ENCODE results near the gene DYNC1I1. TPM values are rescaled to one million over a fixed set of nuclear protein-coding genes. Genes with fewer than 3 reads are reported as not detected.

Gene DYNC1I1
- total and polyA plus RNA-seq, 3 experiments from 2014 or later, result not detected

DNA sequence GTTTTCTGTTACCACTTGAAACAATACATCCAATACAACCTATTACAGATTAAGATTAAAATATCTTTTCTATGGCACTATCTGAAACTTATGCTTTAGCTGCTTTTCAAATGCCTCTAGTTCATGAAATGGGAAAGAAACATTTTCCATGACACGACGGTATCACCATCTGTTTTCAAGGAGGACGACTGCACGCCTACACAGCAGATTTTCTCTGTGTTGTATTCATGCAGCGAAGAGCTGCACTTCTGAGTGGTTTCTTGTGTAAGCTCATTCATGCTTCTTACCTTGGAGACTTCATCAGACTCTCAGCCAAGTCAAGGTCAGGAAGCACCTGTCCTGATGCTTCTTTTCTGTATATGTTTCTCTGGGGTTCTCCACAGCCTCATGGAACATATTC, 179.2 kb downstream of the DYNC1I1 start:
- no peak overlapping the region for H3K27ac ChIP-seq (ENCODE audit: low read depth, low read length)
- H3K9me3 ChIP-seq (ENCODE audit: low read length), result no peaks in the 10 kb centered on the region
- H3K4me1 ChIP-seq (ENCODE audit: insufficient read depth, low read length), result no peaks in the 10 kb centered on the region
- Mint-ChIP-seq H3K9me3 (peaks cover 0 to 3% (median 0%) of the 10 kb centered on the region in 5 donors), H3K4me3 (no peak overlapping the region), H3K27me3 (peaks cover 6 to 8% of the 10 kb centered on the region in 2 donors), H3K27ac (no peak overlapping the region), H3K36me3 (no peaks in the 10 kb centered on the region), H3K4me1 (no peaks in the 10 kb centered on the region)
- no peaks in the 10 kb centered on the region for H3K36me3 ChIP-seq (ENCODE audit: insufficient read depth, low read length)
- ChIA-PET CTCF (no interaction called here), POLR2A (no interaction called here)
- no peaks in the 10 kb centered on the region for H3K27me3 ChIP-seq (ENCODE audit: insufficient read depth, low read length, poor library complexity, severe bottlenecking)
- H3K4me3 ChIP-seq (ENCODE audit: low read length), result no peak overlapping the region
- DNase-seq, result no peak

DNA sequence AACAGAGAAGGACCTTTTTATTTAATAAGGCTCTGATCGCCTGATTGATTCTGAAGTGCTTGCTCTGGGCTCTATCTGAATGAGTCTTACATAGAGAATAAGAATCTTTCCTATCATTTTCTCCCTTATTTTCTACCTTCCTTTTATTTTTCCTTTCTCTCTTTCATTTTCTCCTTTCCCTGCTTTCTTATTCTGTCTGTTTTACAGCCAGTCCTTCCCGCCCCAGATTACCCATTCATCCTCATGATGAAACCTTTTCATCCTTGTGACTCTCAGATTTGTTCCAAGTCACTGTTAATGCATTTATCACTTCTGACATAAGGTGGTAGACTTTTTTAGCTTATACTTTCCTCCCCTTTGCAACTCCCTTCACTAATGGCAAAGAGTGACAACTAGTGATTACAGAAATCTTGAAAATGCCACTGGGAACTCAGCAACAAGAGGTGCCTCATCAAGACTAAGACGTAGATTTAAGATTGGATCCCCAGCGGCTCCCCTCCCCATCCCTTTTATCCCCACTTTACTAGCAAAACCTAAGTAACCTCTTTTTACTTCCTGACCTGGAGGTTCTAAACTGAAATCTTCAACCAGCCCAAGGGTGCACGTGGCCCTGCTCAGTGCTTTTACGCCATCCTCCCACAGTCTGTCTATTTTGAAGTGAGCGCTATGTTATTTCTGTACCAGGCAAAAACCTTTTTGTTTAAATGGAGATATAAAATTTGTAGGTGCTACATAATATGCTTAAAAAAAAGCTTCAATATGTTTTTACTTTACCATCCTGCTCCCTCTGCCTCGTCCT, 179.8 kb downstream of the DYNC1I1 start:
- CTCF ChIA-PET, result no interaction called here

DNA sequence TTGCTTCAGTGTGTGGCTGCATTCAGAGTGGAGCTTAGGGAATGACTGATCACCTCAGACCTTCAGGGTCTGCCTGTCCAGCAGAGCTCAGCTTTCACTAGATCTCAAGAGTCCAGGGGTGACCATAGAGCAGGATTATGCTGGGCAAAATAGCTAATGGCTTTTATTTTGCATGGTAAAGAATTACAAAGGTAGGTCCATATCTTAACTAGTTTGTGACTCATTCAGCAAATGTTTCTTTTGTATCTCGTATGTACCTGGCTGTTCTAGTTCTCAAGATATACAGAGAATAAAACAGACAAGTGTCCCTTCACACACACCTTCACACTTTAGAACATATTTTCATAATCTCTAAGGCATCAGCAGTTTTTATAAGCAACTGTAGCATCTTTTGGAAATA, 180.5 kb downstream of the DYNC1I1 start:
- Histone ChIP-seq H3K36me3 (ENCODE audit: insufficient read depth, low read length) (no peaks in the 10 kb centered on the region), H3K27ac (ENCODE audit: low read depth, low read length) (no peak overlapping the region), H3K4me1 (ENCODE audit: insufficient read depth, low read length) (no peaks in the 10 kb centered on the region), H3K27me3 (ENCODE audit: insufficient read depth, low read length, poor library complexity, severe bottlenecking) (no peaks in the 10 kb centered on the region), H3K9me3 (ENCODE audit: low read length) (no peaks in the 10 kb centered on the region), H3K4me3 (ENCODE audit: low read length) (no peak overlapping the region)
- Mint-ChIP-seq H3K27ac (no peak overlapping the region), H3K36me3 (no peaks in the 10 kb centered on the region), H3K4me3 (no peak overlapping the region), H3K4me1 (no peaks in the 10 kb centered on the region), H3K27me3 (peaks cover 6 to 8% of the 10 kb centered on the region in 2 donors), H3K9me3 (peaks cover 0 to 3% (median 0%) of the 10 kb centered on the region in 5 donors)
- CTCF ChIA-PET, result no interaction called here
- no peak for DNase-seq
- POLR2A ChIA-PET, result no interaction called here

More for the DNA sequence above, 179.8 kb downstream of the DYNC1I1 start:
- POLR2A ChIA-PET, result no interaction called here
- no peak for DNase-seq
- H3K4me1 Mint-ChIP-seq, result no peaks in the 10 kb centered on the region
- peak overlapping the region in 1 of 8 donors; percentile 20 for H3K27ac Mint-ChIP-seq
- Histone ChIP-seq H3K4me1 (ENCODE audit: insufficient read depth, low read length) (no peaks in the 10 kb centered on the region), H3K9me3 (ENCODE audit: low read length) (no peaks in the 10 kb centered on the region), H3K27me3 (ENCODE audit: insufficient read depth, low read length, poor library complexity, severe bottlenecking) (no peaks in the 10 kb centered on the region), H3K36me3 (ENCODE audit: insufficient read depth, low read length) (no peaks in the 10 kb centered on the region), H3K27ac (ENCODE audit: low read depth, low read length) (no peak overlapping the region), H3K4me3 (ENCODE audit: low read length) (no peak overlapping the region)
- H3K9me3 Mint-ChIP-seq, result peaks cover 0 to 3% (median 0%) of the 10 kb centered on the region in 5 donors
- H3K27me3 Mint-ChIP-seq, result peaks cover 6 to 8% of the 10 kb centered on the region in 2 donors
- H3K36me3 Mint-ChIP-seq, result no peaks in the 10 kb centered on the region
- no peak overlapping the region for H3K4me3 Mint-ChIP-seq

DNA sequence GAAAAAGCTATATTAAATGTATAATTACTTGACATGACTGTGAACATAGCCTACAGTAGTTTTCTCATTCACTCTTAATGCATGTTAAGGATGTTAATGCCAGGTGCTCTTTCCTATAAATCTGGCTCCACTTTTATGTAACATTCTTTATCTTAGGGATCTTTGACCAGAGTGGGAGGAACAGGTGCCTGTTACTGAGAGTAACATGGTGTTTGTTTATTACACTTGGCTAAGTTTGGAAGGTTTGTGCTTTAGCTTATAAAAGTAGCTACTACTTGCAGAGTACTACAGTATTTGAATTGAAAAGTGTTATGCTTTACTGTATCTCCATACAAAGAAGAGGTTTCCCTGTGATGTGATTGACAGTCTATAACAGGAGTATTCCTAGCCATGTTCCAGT, 183.4 kb downstream of the DYNC1I1 start:
- H3K27ac ChIP-seq (ENCODE audit: low read depth, low read length), result no peak overlapping the region
- no peaks in the 10 kb centered on the region for H3K4me1 ChIP-seq (ENCODE audit: insufficient read depth, low read length)
- Mint-ChIP-seq H3K9me3 (peaks cover 0 to 3% (median 0%) of the 10 kb centered on the region in 5 donors), H3K27me3 (peaks cover 6 to 8% of the 10 kb centered on the region in 2 donors), H3K36me3 (no peaks in the 10 kb centered on the region), H3K4me1 (no peaks in the 10 kb centered on the region), H3K4me3 (no peak overlapping the region), H3K27ac (no peak overlapping the region)
- no peaks in the 10 kb centered on the region for H3K9me3 ChIP-seq (ENCODE audit: low read length)
- no peak overlapping the region for H3K4me3 ChIP-seq (ENCODE audit: low read length)
- POLR2A ChIA-PET, result no interaction called here
- CTCF ChIA-PET, result no interaction called here
- no peak for DNase-seq
- H3K27me3 ChIP-seq (ENCODE audit: insufficient read depth, low read length, poor library complexity, severe bottlenecking), result no peaks in the 10 kb centered on the region
- no peaks in the 10 kb centered on the region for H3K36me3 ChIP-seq (ENCODE audit: insufficient read depth, low read length)

DNA sequence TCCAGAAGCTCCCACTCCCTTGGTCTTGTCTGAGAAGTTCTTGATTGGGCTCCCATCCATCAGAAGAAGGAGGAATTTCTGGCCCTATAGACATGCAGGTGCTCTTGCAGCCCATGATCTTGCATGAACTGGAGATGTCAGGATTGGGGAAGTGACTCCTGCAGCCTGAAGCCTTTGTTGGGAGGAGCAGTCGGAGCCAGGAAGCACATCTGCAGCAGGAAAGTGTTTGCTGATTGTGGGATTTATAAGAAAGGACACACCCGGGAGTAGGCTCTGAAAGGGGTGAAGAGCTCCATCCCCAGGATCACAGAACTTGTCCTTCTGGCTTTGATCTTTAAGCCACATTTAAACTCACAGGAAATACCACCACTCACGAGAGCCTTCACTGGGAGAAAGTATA, 185.2 kb downstream of the DYNC1I1 start:
- Histone ChIP-seq H3K4me3 (ENCODE audit: low read length) (no peak overlapping the region), H3K4me1 (ENCODE audit: insufficient read depth, low read length) (no peaks in the 10 kb centered on the region), H3K9me3 (ENCODE audit: low read length) (no peaks in the 10 kb centered on the region), H3K27me3 (ENCODE audit: insufficient read depth, low read length, poor library complexity, severe bottlenecking) (no peaks in the 10 kb centered on the region), H3K36me3 (ENCODE audit: insufficient read depth, low read length) (no peaks in the 10 kb centered on the region), H3K27ac (ENCODE audit: low read depth, low read length) (no peak overlapping the region)
- no peaks in the 10 kb centered on the region for H3K36me3 Mint-ChIP-seq
- H3K27ac Mint-ChIP-seq, result no peak overlapping the region
- no peak for DNase-seq
- H3K4me1 Mint-ChIP-seq, result no peaks in the 10 kb centered on the region
- peaks cover 6 to 8% of the 10 kb centered on the region in 2 donors for H3K27me3 Mint-ChIP-seq
- peaks cover 0 to 1% (median 0%) of the 10 kb centered on the region in 5 donors for H3K9me3 Mint-ChIP-seq
- no peak overlapping the region for H3K4me3 Mint-ChIP-seq
- ChIA-PET POLR2A (no interaction called here), CTCF (no interaction called here)

DNA sequence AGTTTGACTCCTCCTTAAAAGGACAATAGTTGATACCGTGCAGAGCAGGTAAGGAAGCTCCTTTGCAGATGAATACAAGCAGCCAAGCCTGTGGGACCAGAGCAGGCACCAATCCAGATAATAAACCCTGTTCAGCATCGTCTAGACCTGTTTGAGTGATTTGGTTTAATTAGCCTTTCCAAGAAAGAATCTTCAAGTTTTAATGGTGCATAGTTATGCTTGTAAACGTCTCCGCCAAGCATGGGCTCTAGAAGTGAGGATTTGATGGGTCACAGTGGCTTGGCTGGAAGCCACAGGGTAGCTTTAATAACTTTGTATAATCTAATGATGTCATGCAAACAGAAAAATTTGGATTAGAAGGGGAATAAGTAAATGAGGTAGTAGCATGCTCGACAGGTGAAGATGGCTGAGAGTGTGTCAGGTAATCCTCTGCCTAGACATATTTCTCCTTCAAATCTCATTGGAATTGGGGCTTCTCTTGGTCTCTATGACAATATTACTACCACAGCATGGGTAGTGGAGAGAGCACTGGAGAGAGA, 188.4 kb downstream of the DYNC1I1 start:
- Mint-ChIP-seq H3K27me3 (peaks cover 0 to 5% of the 10 kb centered on the region in 2 donors), H3K4me3 (no peak overlapping the region), H3K9me3 (peaks cover 0 to 1% (median 0%) of the 10 kb centered on the region in 5 donors), H3K27ac (no peak overlapping the region), H3K4me1 (no peaks in the 10 kb centered on the region), H3K36me3 (no peaks in the 10 kb centered on the region)
- H3K27ac ChIP-seq (ENCODE audit: low read depth, low read length), result no peak overlapping the region
- H3K27me3 ChIP-seq (ENCODE audit: insufficient read depth, low read length, poor library complexity, severe bottlenecking), result no peaks in the 10 kb centered on the region
- no peak overlapping the region for H3K4me3 ChIP-seq (ENCODE audit: low read length)
- H3K4me1 ChIP-seq (ENCODE audit: insufficient read depth, low read length), result no peaks in the 10 kb centered on the region
- DNase-seq, result no peak
- no peaks in the 10 kb centered on the region for H3K9me3 ChIP-seq (ENCODE audit: low read length)
- CTCF ChIA-PET, result no interaction called here
- POLR2A ChIA-PET, result no interaction called here
- H3K36me3 ChIP-seq (ENCODE audit: insufficient read depth, low read length), result no peaks in the 10 kb centered on the region

DNA sequence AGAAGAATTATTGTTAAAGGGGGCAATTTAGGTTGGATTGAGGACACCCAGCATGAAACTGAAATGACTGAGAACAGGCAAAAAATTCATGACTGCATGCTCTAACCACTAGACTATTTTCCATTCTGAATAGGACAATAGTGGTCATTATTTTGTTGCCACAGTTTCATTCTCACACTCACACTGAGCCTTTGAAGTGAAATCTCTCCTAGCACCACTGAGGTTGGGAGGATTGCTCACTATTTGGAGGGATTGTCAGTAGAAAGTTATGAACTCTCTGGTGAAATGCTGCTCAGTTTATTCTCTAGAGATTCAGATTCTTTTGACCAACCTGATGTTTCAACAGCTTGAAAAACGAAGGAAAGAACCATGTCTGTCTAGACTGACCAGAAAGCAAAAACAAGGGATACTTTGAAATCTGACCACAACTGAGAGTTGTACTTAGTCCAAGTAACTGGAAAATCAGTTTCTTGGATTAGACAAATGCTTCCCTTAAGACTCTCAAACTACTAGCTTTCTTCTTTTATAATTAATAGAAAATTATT, 191.2 kb downstream of the DYNC1I1 start:
- Mint-ChIP-seq H3K4me1 (no peaks in the 10 kb centered on the region), H3K9me3 (peaks cover 0 to 2% (median 0%) of the 10 kb centered on the region in 5 donors), H3K27me3 (peaks cover 0 to 1% of the 10 kb centered on the region in 2 donors), H3K36me3 (no peaks in the 10 kb centered on the region), H3K4me3 (no peak overlapping the region), H3K27ac (no peak overlapping the region)
- H3K36me3 ChIP-seq (ENCODE audit: insufficient read depth, low read length), result no peaks in the 10 kb centered on the region
- CTCF ChIA-PET, result no interaction called here
- no peaks in the 10 kb centered on the region for H3K4me1 ChIP-seq (ENCODE audit: insufficient read depth, low read length)
- no peak overlapping the region for H3K4me3 ChIP-seq (ENCODE audit: low read length)
- H3K27me3 ChIP-seq (ENCODE audit: insufficient read depth, low read length, poor library complexity, severe bottlenecking), result no peaks in the 10 kb centered on the region
- no peak for DNase-seq
- no peak overlapping the region for H3K27ac ChIP-seq (ENCODE audit: low read depth, low read length)
- POLR2A ChIA-PET, result no interaction called here
- H3K9me3 ChIP-seq (ENCODE audit: low read length), result no peaks in the 10 kb centered on the region

DNA sequence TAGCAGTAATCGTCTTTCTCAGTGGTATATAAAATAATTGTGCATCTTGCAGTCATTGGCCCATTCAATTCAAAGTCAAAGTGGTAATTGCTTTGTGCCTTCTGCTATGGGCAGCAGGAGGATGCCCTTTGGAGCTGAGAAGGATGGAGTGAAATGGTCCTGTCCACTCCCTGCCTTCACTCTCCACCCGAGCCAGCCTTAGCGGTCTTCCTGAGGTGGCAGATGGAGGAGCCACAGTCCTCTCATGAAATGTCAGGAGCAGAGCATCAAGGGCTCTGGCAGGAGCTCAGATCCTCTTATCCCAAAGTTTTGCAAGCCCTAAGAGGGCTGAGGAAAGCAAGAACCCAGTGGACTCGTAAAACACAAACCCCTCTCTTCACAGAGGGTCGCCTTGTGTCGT, 199.4 kb downstream of the DYNC1I1 start:
- Mint-ChIP-seq H3K4me3 (no peak overlapping the region), H3K27ac (no peak overlapping the region), H3K36me3 (no peaks in the 10 kb centered on the region), H3K9me3 (peaks cover 0 to 4% (median 0%) of the 10 kb centered on the region in 5 donors), H3K4me1 (no peaks in the 10 kb centered on the region), H3K27me3 (peaks cover 1 to 5% of the 10 kb centered on the region in 2 donors)
- Histone ChIP-seq H3K27me3 (ENCODE audit: insufficient read depth, low read length, poor library complexity, severe bottlenecking) (no peaks in the 10 kb centered on the region), H3K36me3 (ENCODE audit: insufficient read depth, low read length) (no peaks in the 10 kb centered on the region), H3K9me3 (ENCODE audit: low read length) (no peaks in the 10 kb centered on the region), H3K4me1 (ENCODE audit: insufficient read depth, low read length) (no peaks in the 10 kb centered on the region), H3K27ac (ENCODE audit: low read depth, low read length) (no peak overlapping the region), H3K4me3 (ENCODE audit: low read length) (no peak overlapping the region)
- ChIA-PET POLR2A (no interaction called here), CTCF (no interaction called here)
- no peak for DNase-seq

All from CD8-positive, alpha-beta memory T cell (primary cell).